ENCODE data around the gene KLF3. TPM values are rescaled to one million over a fixed set of nuclear protein-coding genes. Genes with fewer than 3 reads are reported as not detected.
A peak's percentile ranks its signal among the peaks of the same experiment; 100 is the strongest.

KLF3 gene
- total RNA-seq, 2 experiments from 2014 or later = 203 to 204 TPM

GRCh38 chr4:38674258-38675144, 10.5 kb downstream of the KLF3 start:
- Histone ChIP-seq H3K27ac (ENCODE audit: low read depth in 1 of 2, low read length in 2 of 2) (peak overlapping the region; percentile 51 to 71), H3K4me3 (ENCODE audit: low read length) (no peak overlapping the region), H3K9me3 (ENCODE audit: control insufficient read depth in 1 of 2, insufficient read depth in 1 of 2, low read length in 2 of 2) (no peaks in the 10 kb centered on the region), H3K36me3 (ENCODE audit: insufficient read depth, low read length) (peaks cover 23% of the 10 kb centered on the region), H3K27me3 (ENCODE audit: control insufficient read depth in 1 of 2, insufficient read depth in 2 of 2, low read length in 2 of 2) (no peaks in the 10 kb centered on the region), H3K4me1 (ENCODE audit: insufficient read depth, low read length) (peaks cover 79% of the 10 kb centered on the region)
- peaks cover 90% of the 10 kb centered on the region for H3K4me1 Mint-ChIP-seq (ENCODE audit: low read depth)
- peak overlapping the region; percentile 85 for H3K4me3 Mint-ChIP-seq
- H3K27ac Mint-ChIP-seq = peak overlapping the region; percentile 81
- TF ChIP-seq CTCF (IDR thresholded peaks at IDR 0.05) = no peak
- CTCF ChIA-PET = interaction anchor here (0.6 to 4.8 kb wide), 13 partner anchors 8 to 605 kb away, joined by 3 to 36 read pairs (median 3); no protein-coding TSS in a partner anchor
- no peaks in the 10 kb centered on the region for H3K9me3 Mint-ChIP-seq
- peaks cover 35% of the 10 kb centered on the region for H3K36me3 Mint-ChIP-seq (ENCODE audit: low read depth)
- H3K27me3 Mint-ChIP-seq = no peaks in the 10 kb centered on the region
- DNase-seq (no peak), ATAC-seq (ENCODE audit: poor library complexity) (no peak)
- intact Hi-C loops (cut with DNase I, micrococcal nuclease) = loop anchor here (1.0 to 2.0 kb wide), 6 partner anchors 346 to 612 kb away; no protein-coding TSS in a partner anchor
- POLR2A ChIA-PET = interaction anchor here (0.6 to 3.4 kb wide), 16 partner anchors 8 to 497 kb away, joined by 3 to 34 read pairs (median 5); no protein-coding TSS in a partner anchor

DNA sequence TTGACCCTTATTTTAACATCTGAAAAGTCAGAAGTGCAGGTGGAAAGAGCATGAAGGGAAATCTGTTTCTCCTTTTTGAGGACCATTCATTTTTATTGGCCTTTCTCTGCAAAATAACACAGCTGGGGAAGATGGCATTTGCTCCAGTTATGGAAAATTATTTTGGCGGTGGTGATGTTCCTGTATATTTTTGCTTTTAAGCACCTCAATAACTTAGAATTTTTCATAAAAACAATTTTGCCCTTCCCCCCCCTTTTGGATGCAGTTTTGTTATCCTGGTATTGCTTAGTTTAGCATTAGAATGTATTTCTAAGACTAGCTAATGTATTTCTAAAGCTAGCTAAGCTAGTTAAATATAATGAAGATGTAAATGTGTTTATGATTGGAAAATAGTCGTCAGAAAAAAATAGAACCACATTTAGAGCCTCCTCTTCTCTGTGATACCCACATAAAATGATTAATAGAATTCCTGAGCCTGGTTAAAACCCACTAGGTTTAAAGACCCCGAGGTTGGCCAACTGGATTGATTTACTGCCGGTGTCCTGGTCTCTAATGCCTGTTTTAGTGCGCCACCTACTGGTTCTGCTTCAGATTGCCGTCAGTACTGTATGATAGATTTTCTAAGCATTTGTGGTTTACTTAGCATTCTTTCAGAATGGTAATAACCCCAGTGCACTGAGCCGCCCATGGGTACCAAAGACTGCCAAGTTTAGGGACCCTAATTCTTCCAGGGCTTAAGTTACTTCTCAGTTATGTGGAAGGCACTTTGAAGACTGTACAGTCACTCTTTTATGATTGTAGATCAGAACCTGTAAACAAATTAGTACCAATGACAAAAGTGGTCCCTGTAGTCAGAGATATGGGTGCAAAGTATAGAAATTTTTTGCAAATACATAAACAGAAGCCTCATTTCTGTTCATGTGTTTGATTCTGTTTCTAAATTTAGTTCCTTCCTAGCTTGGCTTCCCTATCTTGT, 11.4 kb downstream of the KLF3 start:
- CTCF ChIA-PET = interaction anchor here (0.6 to 4.8 kb wide), 14 partner anchors 9 to 606 kb away, joined by 3 to 36 read pairs (median 3); no protein-coding TSS in a partner anchor
- Mint-ChIP-seq H3K27me3 (no peaks in the 10 kb centered on the region), H3K4me3 (peak overlapping the region; percentile 85), H3K4me1 (ENCODE audit: low read depth) (peaks cover 89% of the 10 kb centered on the region), H3K27ac (peak overlapping the region; percentile 81), H3K36me3 (ENCODE audit: low read depth) (peaks cover 41% of the 10 kb centered on the region), H3K9me3 (no peaks in the 10 kb centered on the region)
- peak; percentile 66 to 93 (median 80) for DNase-seq
- H3K27ac ChIP-seq (ENCODE audit: low read depth in 1 of 2, low read length in 2 of 2) = peak overlapping the region in 1 of 2 donors; percentile 51
- intact Hi-C loops (cut with DNase I, micrococcal nuclease) = loop anchor here (1.0 to 2.0 kb wide), 6 partner anchors 347 to 613 kb away; no protein-coding TSS in a partner anchor
- no peaks in the 10 kb centered on the region for H3K27me3 ChIP-seq (ENCODE audit: control insufficient read depth in 1 of 2, insufficient read depth in 2 of 2, low read length in 2 of 2)
- H3K9me3 ChIP-seq (ENCODE audit: control insufficient read depth in 1 of 2, insufficient read depth in 1 of 2, low read length in 2 of 2) = no peaks in the 10 kb centered on the region
- POLR2A ChIA-PET = interaction anchor here (0.6 to 3.4 kb wide), 16 partner anchors 9 to 498 kb away, joined by 3 to 34 read pairs (median 5); no protein-coding TSS in a partner anchor
- peak; percentile 57 for ATAC-seq (ENCODE audit: poor library complexity)
- H3K4me3 ChIP-seq (ENCODE audit: low read length) = no peak overlapping the region
- peak; percentile 96 for TF ChIP-seq CTCF (IDR thresholded peaks at IDR 0.05)
- peaks cover 27% of the 10 kb centered on the region for H3K36me3 ChIP-seq (ENCODE audit: insufficient read depth, low read length)
- H3K4me1 ChIP-seq (ENCODE audit: insufficient read depth, low read length) = peaks cover 72% of the 10 kb centered on the region

GRCh38 chr4:38676986-38677385, 13.0 kb downstream of the KLF3 start:
- TF ChIP-seq CTCF (IDR thresholded peaks at IDR 0.05) = no peak
- CTCF ChIA-PET = interaction anchor here (1.0 to 4.8 kb wide), 3 partner anchors 54 to 363 kb away, joined by 4 to 36 read pairs (median 7); no protein-coding TSS in a partner anchor
- H3K4me1 ChIP-seq (ENCODE audit: insufficient read depth, low read length) = peaks cover 68% of the 10 kb centered on the region
- Mint-ChIP-seq H3K36me3 (ENCODE audit: low read depth) (peaks cover 51% of the 10 kb centered on the region), H3K9me3 (no peaks in the 10 kb centered on the region), H3K4me1 (ENCODE audit: low read depth) (peaks cover 86% of the 10 kb centered on the region), H3K4me3 (no peak overlapping the region), H3K27ac (peak overlapping the region; percentile 25), H3K27me3 (no peaks in the 10 kb centered on the region)
- no peak for DNase-seq
- ATAC-seq (ENCODE audit: poor library complexity) = no peak
- POLR2A ChIA-PET = interaction anchor here (0.8 to 3.4 kb wide), 3 partner anchors 12 to 357 kb away, joined by 3 to 34 read pairs (median 3); no protein-coding TSS in a partner anchor
- no peaks in the 10 kb centered on the region for H3K9me3 ChIP-seq (ENCODE audit: control insufficient read depth in 1 of 2, insufficient read depth in 1 of 2, low read length in 2 of 2)
- H3K27me3 ChIP-seq (ENCODE audit: control insufficient read depth in 1 of 2, insufficient read depth in 2 of 2, low read length in 2 of 2) = no peaks in the 10 kb centered on the region
- H3K4me3 ChIP-seq (ENCODE audit: low read length) = no peak overlapping the region
- H3K36me3 ChIP-seq (ENCODE audit: insufficient read depth, low read length) = peaks cover 34% of the 10 kb centered on the region
- intact Hi-C loops (cut with DNase I, micrococcal nuclease) = no loop called here
- no peak overlapping the region for H3K27ac ChIP-seq (ENCODE audit: low read depth in 1 of 2, low read length in 2 of 2)

All from CD4-positive, alpha-beta T cell (primary cell).